AG08396 (cell line): ENCODE data around the gene TRIM14.
"Not testable (repeated sequence)": the region's sequence is repeated elsewhere in the genome, so short reads cannot be mapped to it uniquely, and the experiment has no call there.

Source experiments
- DNase-seq: peaks from one replicate; pipeline ENCODE4 v3.0.0; 2012; ENCODE audit warnings: low spot score, mixed read lengths

The TRIM14 gene

GRCh38 chr9:98108531-98109031 lies 10.4 kb downstream of the TRIM14 start:
- DNase-seq = no peak

- no peak for DNase-seq
These were observed 11.1 kb downstream of the TRIM14 start for GRCh38 chr9:98107926-98108325.

GRCh38 chr9:98105006-98105405 lies 14.0 kb downstream of the TRIM14 start:
- no peak for DNase-seq

- DNase-seq = no peak
These were observed 14.6 kb downstream of the TRIM14 start for GRCh38 chr9:98104445-98104881.

- no peak for DNase-seq
These were observed 17.2 kb downstream of the TRIM14 start for GRCh38 chr9:98101868-98102273.

- DNase-seq = no peak
These were observed 17.6 kb downstream of the TRIM14 start for GRCh38 chr9:98101416-98101815.

GRCh38 chr9:98100456-98100855 lies 18.6 kb downstream of the TRIM14 start:
- DNase-seq = no peak

- no peak for DNase-seq
These were observed 19.1 kb downstream of the TRIM14 start for GRCh38 chr9:98099898-98100297.

- DNase-seq = no peak
These were observed 19.7 kb downstream of the TRIM14 start for GRCh38 chr9:98099346-98099745.

- no peak for DNase-seq
These were observed 21.2 kb downstream of the TRIM14 start for GRCh38 chr9:98097836-98098235.

GRCh38 chr9:98096091-98096490 lies 22.9 kb downstream of the TRIM14 start:
- DNase-seq = no peak

GRCh38 chr9:98095401-98095800 lies 23.6 kb downstream of the TRIM14 start:
- DNase-seq = no peak

- no peak for DNase-seq
These were observed 24.2 kb downstream of the TRIM14 start for GRCh38 chr9:98094851-98095250.

- no peak for DNase-seq
These were observed 24.7 kb downstream of the TRIM14 start for GRCh38 chr9:98094316-98094715.

- no peak for DNase-seq
These were observed 26.4 kb downstream of the TRIM14 start for GRCh38 chr9:98092613-98092931.

GRCh38 chr9:98091735-98092612 lies 27.0 kb downstream of the TRIM14 start:
- DNase-seq = no peak

GRCh38 chr9:98090674-98091073 lies 28.3 kb downstream of the TRIM14 start:
- not testable (repeated sequence) for DNase-seq

GRCh38 chr9:98087420-98088354 lies 31.3 kb downstream of the TRIM14 start:
- DNase-seq = peak; percentile 52

GRCh38 chr9:98086461-98086860 lies 32.6 kb downstream of the TRIM14 start:
- no peak for DNase-seq

- DNase-seq = no peak
These were observed 33.1 kb downstream of the TRIM14 start for GRCh38 chr9:98085944-98086343.

- no peak for DNase-seq
These were observed 34.0 kb downstream of the TRIM14 start for GRCh38 chr9:98085058-98085457.

GRCh38 chr9:98084396-98084795 lies 34.6 kb downstream of the TRIM14 start:
- DNase-seq = no peak
